Sigmoid colon (tissue), 7 donors: ENCODE data around the gene BCAS3. TPM values are rescaled to one million over a fixed set of nuclear protein-coding genes. Genes with fewer than 3 reads are reported as not detected.

ENCODE experiments used
- DNase-seq: peaks from one replicate; pipeline ENCODE4 v3.0.0-alpha.2; 2019
- H3K27ac ChIP-seq, 4 donors: fragments of 200-600 bp; sonication (generic); one replicate each; pipeline ENCODE4 v1.5.1; 2016 to 2019; ENCODE audit warnings: mild to moderate bottlenecking in 1 of 4
- H3K27me3 ChIP-seq, 3 donors: fragments of 200-600 bp; sonication (generic); one replicate each; pipeline ENCODE4 v1.5.1; 2019; ENCODE audit warnings: mild to moderate bottlenecking in 1 of 3
- H3K36me3 ChIP-seq, 4 donors: fragments of 200-600 bp; sonication (generic); one replicate each; pipeline ENCODE4 v1.5.1; 2016 to 2019
- H3K4me1 ChIP-seq, 4 donors: fragments of 200-600 bp; sonication (generic); one replicate each; pipeline ENCODE4 v1.5.1; 2017 to 2019
- H3K4me3 ChIP-seq, 4 donors: fragments of 200-600 bp; sonication (generic); one replicate each; pipeline ENCODE4 v1.5.1; 2017 to 2019; ENCODE audit warnings: mild to moderate bottlenecking in 2 of 4, moderate library complexity in 1 of 4
- H3K9me3 ChIP-seq, 4 donors: fragments of 200-600 bp in 3 of 4; sonication (generic) in 3 of 4; one replicate each; pipeline versions ENCODE4 v1.5.1 to v1.6.1; 2013 to 2019
- EP300 ChIP-seq, 4 donors: sonication (generic); formaldehyde crosslinking; IDR thresholded peaks; one replicate each; pipeline ENCODE4 v1.6.1; 2017; ENCODE audit warnings: antibody characterized with exemption in 4 of 4
- POLR2A ChIP-seq, 2 donors: fragments of 450-650 bp; IDR thresholded peaks; one replicate each; pipeline ENCODE4 v1.6.1; 2016; ENCODE audit warnings: antibody characterized with exemption in 2 of 2, mild to moderate bottlenecking in 2 of 2, moderate library complexity in 2 of 2
- POLR2AphosphoS5 ChIP-seq, 4 donors: sonication (generic); formaldehyde crosslinking; IDR thresholded peaks; one replicate each; pipeline ENCODE4 v1.6.1; 2017; ENCODE audit warnings: antibody characterized with exemption in 4 of 4
- WGBS, 2 donors: extraction: QIAGEN DNeasy Blood & Tissue Kit; methylation state at CpG; one replicate each; pipeline ENCODE4 v1.1.7; 2013; 5-methylcytosine and 5-hydroxymethylcytosine counted together
- intact Hi-C: fragments of 100-400 bp; cut with DNase I; formaldehyde crosslinking; loops from one replicate; pipeline ENCODE4 v1.15.1; 2023
- polyA plus RNA-seq, 3 donors: library from polyadenylated mRNA; stranded (reverse); fragments of 200-250 nt; gene quantifications; one replicate each; pipeline ENCODE4 v1.2.3, GENCODE V29; 2013
- total RNA-seq, 4 donors: library from RNA; depleted of rRNA; stranded (reverse); fragments of >200 nt; gene quantifications; one replicate each; pipeline ENCODE4 v1.1.0, GENCODE V29; 2016
- TF ChIP-seq, protein P1 (sequence below), 4 experiments: fragments of 450-650 bp in 3 of 4; fragments of 200-600 bp in 1 of 4; IDR thresholded peaks; one replicate each; pipeline ENCODE4 v1.5.1; 2016 to 2019; ENCODE audit warnings: antibody characterized with exemption in 4 of 4, mild to moderate bottlenecking in 3 of 4, moderate library complexity in 2 of 4
- donor health status: healthy with polysubstance abuse.
- donor health status: Bipolar disorder and iron deficiency.
- donor health status: healthy.

The BCAS3 gene
- total and polyA plus RNA-seq, 7 donors = 6.3 to 38.5 (median 28.5) TPM

DNA sequence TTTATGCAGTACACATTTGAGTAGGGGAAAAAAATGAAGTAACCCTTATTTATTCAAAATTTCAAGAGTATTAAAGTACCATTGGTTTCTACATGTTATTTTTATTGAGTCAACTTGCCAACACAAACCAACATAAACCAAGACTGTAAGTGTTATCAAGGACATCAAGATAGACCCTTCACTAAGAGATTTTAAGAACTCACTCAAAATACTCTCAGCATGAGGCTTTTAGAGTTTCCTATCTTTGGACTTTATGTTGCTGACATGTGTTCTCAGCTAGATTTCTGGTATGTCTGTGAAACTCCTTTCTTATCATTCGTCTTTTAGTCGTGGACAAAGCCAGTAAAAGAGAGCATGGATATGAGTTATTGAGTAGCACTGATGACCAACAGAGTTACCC, 509.4 kb downstream of the BCAS3 start:
- Histone ChIP-seq H3K27ac (no peak overlapping the region), H3K4me3 (no peak overlapping the region), H3K4me1 (no peaks in the 10 kb centered on the region), H3K36me3 (no peaks in the 10 kb centered on the region), H3K9me3 (no peaks in the 10 kb centered on the region), H3K27me3 (no peaks in the 10 kb centered on the region)
- TF ChIP-seq EP300 (IDR thresholded peaks at IDR 0.05) = no peak
- TF ChIP-seq, protein P1, sequence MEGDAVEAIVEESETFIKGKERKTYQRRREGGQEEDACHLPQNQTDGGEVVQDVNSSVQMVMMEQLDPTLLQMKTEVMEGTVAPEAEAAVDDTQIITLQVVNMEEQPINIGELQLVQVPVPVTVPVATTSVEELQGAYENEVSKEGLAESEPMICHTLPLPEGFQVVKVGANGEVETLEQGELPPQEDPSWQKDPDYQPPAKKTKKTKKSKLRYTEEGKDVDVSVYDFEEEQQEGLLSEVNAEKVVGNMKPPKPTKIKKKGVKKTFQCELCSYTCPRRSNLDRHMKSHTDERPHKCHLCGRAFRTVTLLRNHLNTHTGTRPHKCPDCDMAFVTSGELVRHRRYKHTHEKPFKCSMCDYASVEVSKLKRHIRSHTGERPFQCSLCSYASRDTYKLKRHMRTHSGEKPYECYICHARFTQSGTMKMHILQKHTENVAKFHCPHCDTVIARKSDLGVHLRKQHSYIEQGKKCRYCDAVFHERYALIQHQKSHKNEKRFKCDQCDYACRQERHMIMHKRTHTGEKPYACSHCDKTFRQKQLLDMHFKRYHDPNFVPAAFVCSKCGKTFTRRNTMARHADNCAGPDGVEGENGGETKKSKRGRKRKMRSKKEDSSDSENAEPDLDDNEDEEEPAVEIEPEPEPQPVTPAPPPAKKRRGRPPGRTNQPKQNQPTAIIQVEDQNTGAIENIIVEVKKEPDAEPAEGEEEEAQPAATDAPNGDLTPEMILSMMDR (IDR thresholded peaks at IDR 0.05) = no peak
- intact Hi-C loops = no loop called here
- no peak for DNase-seq
- WGBS, 2 donors = 87 to 94% methylated on average over 2 of the region's 2 CpGs

DNA sequence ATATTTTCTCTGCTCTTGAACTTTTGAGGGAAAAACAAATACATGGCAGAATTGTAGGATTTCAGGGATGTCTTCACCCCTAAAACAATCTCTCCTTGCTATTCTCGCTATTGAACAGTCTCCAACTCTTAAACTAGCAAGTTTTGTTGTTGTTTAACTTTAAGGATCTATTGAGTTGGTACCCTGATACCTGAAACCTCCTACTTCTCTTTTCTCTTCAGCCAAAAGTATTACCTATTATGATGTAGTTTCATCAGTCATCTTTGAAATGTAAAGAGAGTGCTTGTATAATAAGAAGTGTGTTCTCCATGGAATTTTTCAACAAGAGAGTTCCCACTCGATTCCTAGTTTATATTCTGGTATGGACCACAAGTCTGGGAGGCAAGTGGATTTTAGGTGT, 510.4 kb downstream of the BCAS3 start:
- Histone ChIP-seq H3K4me3 (no peak overlapping the region), H3K4me1 (no peaks in the 10 kb centered on the region), H3K9me3 (no peaks in the 10 kb centered on the region), H3K27ac (no peak overlapping the region), H3K27me3 (no peaks in the 10 kb centered on the region), H3K36me3 (no peaks in the 10 kb centered on the region)
- intact Hi-C loops = no loop called here
- TF ChIP-seq EP300 (IDR thresholded peaks at IDR 0.05) (no peak), POLR2A (IDR thresholded peaks at IDR 0.05) (no peak), POLR2AphosphoS5 (IDR thresholded peaks at IDR 0.05) (no peak)
- TF ChIP-seq, protein P1 (IDR thresholded peaks at IDR 0.05) = no peak
- 87 to 93% methylated on average over 2 of the region's 2 CpGs for WGBS, 2 donors
- no peak for DNase-seq

DNA sequence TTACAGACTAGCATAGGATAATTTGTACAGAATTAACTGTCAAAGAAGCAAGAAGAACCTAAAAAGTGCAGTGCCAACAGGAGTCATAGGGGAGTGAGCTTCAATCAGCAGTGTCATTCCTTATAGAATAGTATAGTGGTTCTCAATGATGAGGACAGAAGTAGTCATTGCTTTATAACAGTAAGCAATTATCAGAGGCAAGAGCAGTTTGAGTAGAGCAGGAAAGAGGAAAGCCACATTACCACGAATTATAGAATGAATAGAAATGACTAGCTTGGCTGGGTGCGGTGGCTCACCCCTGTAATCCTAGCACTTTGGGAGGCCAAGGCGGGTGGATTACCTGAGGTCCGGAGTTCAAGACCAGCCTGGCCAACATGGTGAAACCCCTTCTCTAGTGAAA, 512.3 kb downstream of the BCAS3 start:
- no peaks in the 10 kb centered on the region for H3K36me3 ChIP-seq
- H3K9me3 ChIP-seq = no peaks in the 10 kb centered on the region
- DNase-seq = no peak
- no peaks in the 10 kb centered on the region for H3K4me1 ChIP-seq
- TF ChIP-seq POLR2AphosphoS5 (IDR thresholded peaks at IDR 0.05) = no peak
- 86 to 92% methylated on average over 4 of the region's 4 CpGs for WGBS, 2 donors
- intact Hi-C loops = no loop called here
- no peak overlapping the region for H3K27ac ChIP-seq
- no peak overlapping the region for H3K4me3 ChIP-seq
- no peaks in the 10 kb centered on the region for H3K27me3 ChIP-seq

DNA sequence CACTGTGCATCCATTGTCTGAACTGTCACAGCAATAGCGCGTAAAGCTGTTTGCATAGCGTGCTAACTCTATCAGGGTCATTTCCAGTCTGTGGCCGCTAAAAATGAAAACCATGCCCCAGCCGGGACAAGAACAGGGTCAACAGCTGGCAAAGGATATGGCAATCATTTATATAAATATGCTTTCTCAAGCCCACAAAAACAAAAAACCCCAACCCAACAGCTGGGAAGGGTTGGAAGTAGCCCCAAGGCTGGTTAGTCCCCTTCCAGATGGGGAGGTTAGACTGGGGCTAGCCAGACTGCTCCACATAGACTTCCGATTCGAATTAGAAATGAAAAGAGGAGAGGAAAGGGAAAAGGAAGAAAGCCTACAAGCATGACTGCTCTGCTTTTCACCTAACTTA, 518.7 kb downstream of the BCAS3 start:
- Histone ChIP-seq H3K36me3 (no peaks in the 10 kb centered on the region), H3K4me1 (peaks cover 0 to 6% (median 2%) of the 10 kb centered on the region in 4 donors), H3K4me3 (no peak overlapping the region), H3K9me3 (no peaks in the 10 kb centered on the region), H3K27ac (no peak overlapping the region), H3K27me3 (no peaks in the 10 kb centered on the region)
- intact Hi-C loops = no loop called here
- DNase-seq = no peak
- WGBS, 2 donors = 78 to 87% methylated on average over 7 of the region's 7 CpGs
- no peak for TF ChIP-seq POLR2AphosphoS5 (IDR thresholded peaks at IDR 0.05)
- no peak for TF ChIP-seq EP300 (IDR thresholded peaks at IDR 0.05)
- no peak for TF ChIP-seq POLR2A (IDR thresholded peaks at IDR 0.05)
- TF ChIP-seq, protein P1 (IDR thresholded peaks at IDR 0.05) = no peak

DNA sequence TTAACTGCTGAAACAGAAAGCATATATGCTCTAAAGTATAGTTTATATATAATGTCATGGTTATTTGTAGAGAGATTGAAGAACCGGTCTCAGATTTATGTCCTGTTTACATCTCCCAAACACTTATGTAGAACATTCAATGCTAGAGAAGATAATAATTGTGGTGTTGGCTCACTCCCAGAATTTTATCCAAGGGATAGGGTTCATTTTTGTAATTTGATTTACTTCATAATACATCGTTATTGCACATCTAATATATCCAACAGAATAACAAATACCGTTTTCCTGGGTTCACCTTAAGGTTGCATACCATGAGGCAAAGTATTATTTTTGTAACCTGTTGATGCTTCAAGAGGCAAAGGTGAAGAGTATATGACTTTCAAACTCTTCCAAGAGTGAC, 519.1 kb downstream of the BCAS3 start:
- DNase-seq = no peak
- 79 to 86% methylated on average over 3 of the region's 3 CpGs for WGBS, 2 donors
- Histone ChIP-seq H3K4me1 (peaks cover 0 to 6% (median 2%) of the 10 kb centered on the region in 4 donors), H3K9me3 (no peaks in the 10 kb centered on the region), H3K27me3 (no peaks in the 10 kb centered on the region), H3K36me3 (no peaks in the 10 kb centered on the region), H3K4me3 (no peak overlapping the region), H3K27ac (no peak overlapping the region)
- intact Hi-C loops = no loop called here
- no peak for TF ChIP-seq POLR2AphosphoS5 (IDR thresholded peaks at IDR 0.05)
- TF ChIP-seq EP300 (IDR thresholded peaks at IDR 0.05) = no peak
